ENCODE data around the gene MYO7A. TPM values are rescaled to one million over a fixed set of nuclear protein-coding genes. Genes with fewer than 3 reads are reported as not detected.

The MYO7A gene
- total RNA-seq, 1 donor from 2014 or later, result 46.4 TPM

DNA sequence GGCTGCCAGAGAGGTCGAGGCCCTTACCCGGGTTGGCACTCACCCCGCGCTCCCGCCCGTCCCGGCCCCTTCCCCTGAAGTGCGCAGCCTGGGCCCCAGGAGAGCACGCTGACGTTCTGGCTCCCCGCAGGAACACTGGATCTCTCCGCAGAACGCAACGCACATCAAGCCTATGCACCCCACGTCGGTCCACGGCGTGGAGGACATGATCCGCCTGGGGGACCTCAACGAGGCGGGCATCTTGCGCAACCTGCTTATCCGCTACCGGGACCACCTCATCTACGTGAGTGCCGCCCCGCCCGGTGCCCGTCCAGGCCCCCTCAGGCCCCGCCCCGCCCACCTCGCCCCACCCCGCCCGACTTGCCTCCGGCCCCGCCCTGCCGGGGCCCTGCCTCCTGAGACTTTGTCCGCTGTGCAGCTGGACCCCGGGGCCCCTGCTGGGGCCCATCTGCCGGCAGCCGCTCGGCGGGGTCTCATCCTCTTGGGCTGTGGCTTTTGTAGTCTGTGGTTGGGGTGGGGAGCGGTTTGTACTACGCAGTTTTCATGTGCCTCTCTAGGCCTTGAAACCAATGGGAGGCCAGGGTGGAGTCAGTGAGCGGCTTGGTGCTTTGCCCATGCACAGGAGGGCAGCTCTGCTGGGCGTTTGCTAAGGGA, 19.7 kb downstream of the MYO7A start:
- H3K27me3 ChIP-seq, result no peaks in the 10 kb centered on the region
- H3K4me1 ChIP-seq, result no peaks in the 10 kb centered on the region
- H3K36me3 ChIP-seq, result no peaks in the 10 kb centered on the region
- DNase-seq (ENCODE audit: low spot score in 2 of 2), result no peak
- H3K27ac ChIP-seq, result no peak overlapping the region
- H3K4me3 ChIP-seq, result no peak overlapping the region
- TF ChIP-seq, protein P1, sequence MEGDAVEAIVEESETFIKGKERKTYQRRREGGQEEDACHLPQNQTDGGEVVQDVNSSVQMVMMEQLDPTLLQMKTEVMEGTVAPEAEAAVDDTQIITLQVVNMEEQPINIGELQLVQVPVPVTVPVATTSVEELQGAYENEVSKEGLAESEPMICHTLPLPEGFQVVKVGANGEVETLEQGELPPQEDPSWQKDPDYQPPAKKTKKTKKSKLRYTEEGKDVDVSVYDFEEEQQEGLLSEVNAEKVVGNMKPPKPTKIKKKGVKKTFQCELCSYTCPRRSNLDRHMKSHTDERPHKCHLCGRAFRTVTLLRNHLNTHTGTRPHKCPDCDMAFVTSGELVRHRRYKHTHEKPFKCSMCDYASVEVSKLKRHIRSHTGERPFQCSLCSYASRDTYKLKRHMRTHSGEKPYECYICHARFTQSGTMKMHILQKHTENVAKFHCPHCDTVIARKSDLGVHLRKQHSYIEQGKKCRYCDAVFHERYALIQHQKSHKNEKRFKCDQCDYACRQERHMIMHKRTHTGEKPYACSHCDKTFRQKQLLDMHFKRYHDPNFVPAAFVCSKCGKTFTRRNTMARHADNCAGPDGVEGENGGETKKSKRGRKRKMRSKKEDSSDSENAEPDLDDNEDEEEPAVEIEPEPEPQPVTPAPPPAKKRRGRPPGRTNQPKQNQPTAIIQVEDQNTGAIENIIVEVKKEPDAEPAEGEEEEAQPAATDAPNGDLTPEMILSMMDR (IDR thresholded peaks at IDR 0.05), result no peak
- H3K9me3 ChIP-seq, result no peaks in the 10 kb centered on the region
- intact Hi-C loops (cut with DNase I), result no loop called here

DNA sequence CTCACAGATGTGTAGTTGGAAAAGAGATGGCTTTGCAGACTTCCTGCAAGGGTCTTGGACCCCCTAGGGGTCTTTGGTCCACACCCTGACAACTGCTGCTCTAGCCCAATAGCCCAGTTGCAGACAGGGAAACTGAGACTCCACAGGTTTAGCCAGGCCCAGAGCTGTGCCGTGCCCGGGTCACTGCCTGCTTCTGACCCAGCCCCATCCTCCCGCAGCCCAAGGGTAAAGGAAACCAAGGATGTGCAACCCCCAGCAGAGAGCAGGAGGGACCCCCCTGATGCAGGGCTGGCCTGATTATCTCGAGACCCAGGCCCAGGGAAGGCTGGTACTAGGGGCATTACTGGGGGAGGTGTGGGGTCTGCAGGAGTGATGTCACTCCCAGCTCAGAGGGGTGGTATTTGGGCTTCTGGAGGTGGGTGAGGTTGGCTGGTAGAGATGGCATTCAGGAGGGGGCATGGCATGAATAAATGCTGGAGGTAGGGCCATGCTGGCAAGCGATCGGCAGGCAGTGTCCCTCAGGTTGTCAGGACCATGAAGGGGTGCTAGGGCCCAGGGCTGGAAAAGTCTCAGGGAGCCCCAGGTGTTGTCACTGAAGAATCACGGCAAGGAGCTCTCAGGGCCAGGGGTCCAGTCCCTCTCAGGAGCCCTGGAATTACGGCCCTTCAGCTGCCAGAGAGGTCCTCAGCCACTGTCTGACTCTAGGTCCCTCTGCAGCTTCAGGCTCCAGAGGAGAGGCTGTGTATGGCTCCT, 21.1 kb downstream of the MYO7A start:
- intact Hi-C loops (cut with DNase I), result no loop called here
- DNase-seq (ENCODE audit: low spot score in 2 of 2), result no peak
- H3K4me3 ChIP-seq, result no peak overlapping the region
- H3K27ac ChIP-seq, result no peak overlapping the region
- H3K4me1 ChIP-seq, result peaks cover under 1 to 7% of the 10 kb centered on the region in 2 donors
- H3K27me3 ChIP-seq, result no peaks in the 10 kb centered on the region
- no peaks in the 10 kb centered on the region for H3K9me3 ChIP-seq
- TF ChIP-seq, protein P1 (IDR thresholded peaks at IDR 0.05), result no peak
- H3K36me3 ChIP-seq, result no peaks in the 10 kb centered on the region

DNA sequence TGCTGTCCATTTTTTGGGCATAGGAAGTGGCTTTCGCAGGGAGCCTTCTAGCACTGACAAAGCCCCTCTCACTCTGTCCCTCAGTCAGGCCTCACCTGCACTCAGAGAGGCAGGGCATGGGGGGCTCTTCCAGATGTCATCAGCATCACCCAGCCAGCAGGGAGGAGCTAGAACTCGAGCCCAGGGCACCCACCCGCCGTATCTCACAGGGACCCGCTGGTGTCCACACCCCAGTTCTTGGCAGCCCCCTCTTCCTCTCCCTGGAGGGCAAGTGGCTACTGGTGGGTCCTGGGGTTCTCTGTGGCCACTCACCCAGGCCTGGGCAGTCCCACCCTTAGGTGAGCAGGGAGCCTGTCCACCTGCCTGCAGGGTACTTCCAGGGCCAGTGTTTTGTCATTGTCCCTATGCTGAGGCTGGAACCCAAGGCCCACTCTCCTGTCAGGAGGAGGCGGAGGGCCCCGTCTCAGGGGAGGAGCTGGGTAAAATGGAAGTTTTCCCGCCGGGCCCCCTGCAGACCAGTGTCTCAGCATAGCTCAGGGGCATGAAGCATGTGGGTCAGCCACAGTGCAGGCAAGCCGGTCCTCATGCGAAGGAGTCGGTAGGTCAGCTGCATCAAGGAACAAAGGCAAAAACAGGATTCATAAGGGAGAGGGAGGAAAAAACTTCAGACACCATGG, 21.8 kb downstream of the MYO7A start:
- TF ChIP-seq, protein P1 (IDR thresholded peaks at IDR 0.05), result no peak
- Histone ChIP-seq H3K4me1 (peaks cover 7 to 9% of the 10 kb centered on the region in 2 donors), H3K4me3 (no peak overlapping the region), H3K27ac (no peak overlapping the region), H3K27me3 (no peaks in the 10 kb centered on the region), H3K9me3 (no peaks in the 10 kb centered on the region), H3K36me3 (no peaks in the 10 kb centered on the region)
- no peak for DNase-seq (ENCODE audit: low spot score in 2 of 2)
- intact Hi-C loops (cut with DNase I), result no loop called here

DNA sequence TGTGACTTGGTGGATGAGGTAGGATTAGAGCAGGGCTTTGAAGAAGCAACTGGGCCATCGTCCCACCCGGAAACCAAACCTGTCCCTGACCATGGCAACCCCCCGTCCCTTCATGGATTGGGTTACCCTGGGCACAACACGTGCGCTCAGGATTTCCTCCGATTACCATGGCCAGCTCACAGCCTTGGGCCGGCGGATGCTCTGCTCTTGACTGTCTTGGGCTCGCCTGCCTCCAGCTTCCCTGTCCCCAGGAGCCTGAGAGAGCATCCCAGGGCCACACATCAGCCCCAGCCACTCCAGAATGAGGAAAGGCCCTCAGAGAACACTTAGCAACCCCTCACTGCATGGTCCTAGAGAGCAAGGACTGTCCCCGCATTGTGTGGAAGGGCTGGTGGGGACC, 22.8 kb downstream of the MYO7A start:
- TF ChIP-seq, protein P1 (IDR thresholded peaks at IDR 0.05), result no peak
- Histone ChIP-seq H3K27me3 (no peaks in the 10 kb centered on the region), H3K36me3 (no peaks in the 10 kb centered on the region), H3K4me3 (no peak overlapping the region), H3K4me1 (peaks cover 7 to 9% of the 10 kb centered on the region in 2 donors), H3K27ac (no peak overlapping the region), H3K9me3 (no peaks in the 10 kb centered on the region)
- intact Hi-C loops (cut with DNase I), result no loop called here
- no peak for DNase-seq (ENCODE audit: low spot score in 2 of 2)

DNA sequence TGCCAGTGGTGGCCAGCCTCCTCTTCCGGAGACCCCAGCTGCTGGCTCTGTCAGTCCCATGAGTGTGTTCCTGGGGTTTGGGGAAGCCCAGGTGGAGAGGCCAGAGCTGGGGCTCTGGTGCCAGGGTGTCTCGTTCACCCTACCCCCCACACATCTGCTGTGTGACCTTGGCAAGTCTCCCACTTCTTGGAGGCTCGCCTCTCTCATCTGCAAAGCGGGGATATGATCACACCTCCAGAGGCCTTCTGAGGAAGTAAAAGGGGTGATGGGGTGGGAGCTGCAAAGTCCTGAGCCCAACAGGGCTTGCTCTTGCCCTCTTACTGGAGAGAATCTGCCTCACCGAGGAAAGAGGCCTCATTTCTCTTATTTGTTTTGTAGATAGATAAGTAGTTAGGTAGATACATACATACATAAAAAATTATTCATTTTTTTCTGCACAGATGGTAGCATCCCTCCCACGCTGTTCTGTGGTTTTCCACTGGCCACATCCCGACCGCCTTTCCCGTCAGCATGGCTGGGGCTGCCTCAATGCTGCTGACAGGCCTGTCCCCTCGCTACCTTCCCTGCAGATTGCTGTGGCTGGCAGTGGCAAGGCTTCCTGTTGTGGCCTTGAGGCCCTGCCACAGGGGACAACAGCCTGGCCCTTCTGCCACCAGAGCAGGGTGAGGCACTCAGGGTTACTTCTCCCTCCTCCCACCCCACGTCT, 23.9 kb downstream of the MYO7A start:
- no peaks in the 10 kb centered on the region for H3K9me3 ChIP-seq
- H3K4me1 ChIP-seq, result peaks cover 7 to 9% of the 10 kb centered on the region in 2 donors
- intact Hi-C loops (cut with DNase I), result no loop called here
- H3K36me3 ChIP-seq, result no peaks in the 10 kb centered on the region
- H3K27me3 ChIP-seq, result no peaks in the 10 kb centered on the region
- TF ChIP-seq, protein P1 (IDR thresholded peaks at IDR 0.05), result no peak
- H3K27ac ChIP-seq, result no peak overlapping the region
- no peak for DNase-seq (ENCODE audit: low spot score in 2 of 2)
- H3K4me3 ChIP-seq, result no peak overlapping the region

Measured in ascending aorta (tissue), 2 donors.